Fibroblast of pulmonary artery (primary cell): ENCODE results near the gene PCDH15.

Experiments
- DNase-seq: peaks from one replicate; pipeline ENCODE4 v3.0.0-alpha.2; 2010; ENCODE audit warnings: low read depth
- H3K4me3 ChIP-seq: replicated peaks from 2 replicates; pipeline ENCODE4 v1.5.1; 2011; ENCODE audit warnings: low read depth, mild to moderate bottlenecking, control low read depth, low read length, moderate library complexity
- TF ChIP-seq, protein P1 (sequence below): IDR thresholded peaks from 2 replicates; pipeline ENCODE4 v1.5.1; 2011; ENCODE audit warnings: mild to moderate bottlenecking, control low read depth, low read length, inconsistent platforms; ENCODE audit errors: missing control alignments

The PCDH15 gene

DNA sequence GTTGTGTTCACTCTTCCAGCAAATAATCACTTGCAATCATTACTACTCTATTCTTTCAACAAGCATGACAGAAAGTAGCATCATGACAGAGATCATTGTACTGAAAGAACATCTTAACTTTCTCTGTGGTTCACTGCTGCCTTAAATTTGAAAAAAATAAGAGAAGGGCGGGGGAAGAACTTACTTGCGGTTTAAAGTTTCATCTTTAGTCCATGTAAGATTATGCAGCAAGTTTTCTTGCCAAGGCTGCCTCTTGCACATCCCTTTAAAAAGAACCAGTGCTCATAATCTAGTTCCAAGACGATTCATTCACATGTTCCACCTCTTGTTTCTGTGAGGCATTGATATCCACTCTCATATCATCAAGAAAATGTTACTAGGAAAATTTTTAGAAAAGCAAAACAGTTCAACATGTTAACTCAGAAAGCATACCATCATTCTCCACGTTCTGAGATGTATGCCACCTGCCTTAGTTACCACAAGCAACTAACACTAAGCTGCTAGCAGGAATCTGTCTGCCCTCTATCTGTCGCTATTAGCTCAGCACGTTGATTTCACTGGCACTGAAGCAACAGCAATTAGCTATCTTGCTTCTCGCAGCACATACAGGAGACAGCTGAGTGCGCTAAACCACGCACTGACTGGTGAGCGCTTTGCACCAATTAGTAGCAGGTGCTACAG is at the start of gene PCDH15:
TSS of gene PCDH15 (minus strand) at position 491 of the 681 bp plus-strand sequence. CDS start 136,969 bp downstream, outside the sequence.
- TF ChIP-seq, protein P1, sequence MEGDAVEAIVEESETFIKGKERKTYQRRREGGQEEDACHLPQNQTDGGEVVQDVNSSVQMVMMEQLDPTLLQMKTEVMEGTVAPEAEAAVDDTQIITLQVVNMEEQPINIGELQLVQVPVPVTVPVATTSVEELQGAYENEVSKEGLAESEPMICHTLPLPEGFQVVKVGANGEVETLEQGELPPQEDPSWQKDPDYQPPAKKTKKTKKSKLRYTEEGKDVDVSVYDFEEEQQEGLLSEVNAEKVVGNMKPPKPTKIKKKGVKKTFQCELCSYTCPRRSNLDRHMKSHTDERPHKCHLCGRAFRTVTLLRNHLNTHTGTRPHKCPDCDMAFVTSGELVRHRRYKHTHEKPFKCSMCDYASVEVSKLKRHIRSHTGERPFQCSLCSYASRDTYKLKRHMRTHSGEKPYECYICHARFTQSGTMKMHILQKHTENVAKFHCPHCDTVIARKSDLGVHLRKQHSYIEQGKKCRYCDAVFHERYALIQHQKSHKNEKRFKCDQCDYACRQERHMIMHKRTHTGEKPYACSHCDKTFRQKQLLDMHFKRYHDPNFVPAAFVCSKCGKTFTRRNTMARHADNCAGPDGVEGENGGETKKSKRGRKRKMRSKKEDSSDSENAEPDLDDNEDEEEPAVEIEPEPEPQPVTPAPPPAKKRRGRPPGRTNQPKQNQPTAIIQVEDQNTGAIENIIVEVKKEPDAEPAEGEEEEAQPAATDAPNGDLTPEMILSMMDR, result peak; percentile 38
- DNase-seq, result peak; percentile 24
- no peak within 1 kb of the TSS for H3K4me3 ChIP-seq

- TF ChIP-seq, protein P1, result no peak
Observed at GRCh38 chr10:54843932-54844331, 42.9 kb upstream of the PCDH15 start.

DNA sequence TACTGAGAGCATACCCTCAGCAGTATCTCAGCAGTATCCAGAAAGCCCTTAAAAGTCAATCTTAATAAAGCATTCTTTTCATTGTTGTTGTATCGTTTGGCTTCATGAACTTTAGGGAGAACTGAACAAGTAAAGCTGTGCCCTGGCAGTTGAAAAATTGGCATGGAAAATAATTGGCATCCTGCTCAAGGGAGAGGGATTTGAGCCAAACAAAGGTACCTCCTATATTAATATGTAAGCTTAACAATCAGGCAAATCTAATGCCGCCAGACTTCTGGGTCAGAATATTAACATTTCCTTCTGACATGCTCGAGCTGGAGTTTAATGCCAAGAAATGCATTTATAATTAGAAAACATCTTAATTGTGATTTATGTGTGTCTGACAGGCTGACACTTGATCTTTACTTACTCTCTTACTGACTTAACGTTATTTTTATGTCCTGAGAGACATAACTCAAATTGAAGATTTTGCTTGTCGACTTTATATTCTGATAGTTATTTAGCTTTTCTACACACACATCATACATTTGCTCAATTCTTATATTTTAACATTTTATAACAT is 42.1 kb upstream of the PCDH15 start:
- H3K4me3 ChIP-seq, result no peak overlapping the region
- DNase-seq, result no peak
- TF ChIP-seq, protein P1, result no peak

More at GRCh38 chr10:54843932-54844331, 42.9 kb upstream of the PCDH15 start:
- no peak overlapping the region for H3K4me3 ChIP-seq
- no peak for DNase-seq

DNA sequence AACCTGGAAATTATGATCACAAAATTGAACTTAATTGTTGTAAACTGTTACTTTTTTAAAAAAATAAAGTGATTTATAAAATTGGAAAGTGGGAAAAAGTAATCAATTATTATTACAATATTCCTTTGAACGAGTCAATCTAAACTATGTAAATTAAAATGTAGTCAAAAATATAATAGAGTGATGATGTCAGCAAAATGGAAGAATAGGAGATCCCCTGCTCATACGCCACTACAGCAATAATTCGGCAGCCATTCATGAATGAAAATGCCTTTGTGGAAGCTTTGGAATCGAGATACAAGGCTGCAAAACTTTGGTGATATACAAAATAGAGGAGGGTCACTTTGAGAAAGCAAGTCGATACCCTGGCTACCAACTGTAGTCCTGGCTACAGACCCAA is 36.4 kb upstream of the PCDH15 start:
- no peak overlapping the region for H3K4me3 ChIP-seq
- no peak for DNase-seq
- TF ChIP-seq, protein P1, result no peak

DNA sequence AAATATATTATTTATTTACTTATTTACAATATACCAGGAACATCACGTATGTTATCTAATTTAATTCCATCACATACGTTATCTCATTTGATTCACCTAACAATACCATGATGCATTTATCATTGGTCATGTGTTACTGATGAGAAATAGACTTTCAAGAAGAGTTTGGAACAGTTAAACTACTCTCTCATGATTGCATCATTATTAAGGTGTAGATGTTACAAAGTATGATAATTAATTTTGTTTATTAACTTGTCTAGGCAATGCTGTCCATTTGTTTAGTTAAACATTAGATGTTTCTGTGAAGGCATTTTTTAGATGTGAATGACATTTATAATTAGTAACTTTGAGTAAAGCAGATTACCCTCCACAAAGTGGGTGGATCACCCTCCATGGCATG is 32.0 kb upstream of the PCDH15 start:
- H3K4me3 ChIP-seq, result no peak overlapping the region
- DNase-seq, result no peak
- TF ChIP-seq, protein P1, result no peak

- H3K4me3 ChIP-seq, result no peak overlapping the region
- no peak for DNase-seq
- TF ChIP-seq, protein P1, result no peak
Observed at GRCh38 chr10:54826994-54827560, 26.0 kb upstream of the PCDH15 start.
